H1 (cell line): ENCODE data around the gene NAGA. TPM values are rescaled to one million over a fixed set of nuclear protein-coding genes. Genes with fewer than 3 reads are reported as not detected.

Source experiments
- CTCF ChIA-PET: fragments of 300-600 bp; sonication (Branson Sonifier 250); formaldehyde crosslinking; loops from one replicate; lab custom pipeline; 2021; ENCODE audit not compliant: partially characterized antibody; lab: Charles Lee
- POLR2A ChIA-PET: fragments of 300-600 bp; sonication (Branson Sonifier 250); formaldehyde crosslinking; loops from one replicate; lab custom pipeline; 2021; ENCODE audit warnings: inconsistent platforms; ENCODE audit not compliant: partially characterized antibody; lab: Charles Lee
- DNase-seq, 2 experiments: peaks; one replicate each; pipeline versions ENCODE4 v3.0.0 to v3.0.0-alpha.2; 2010 to 2022; ENCODE audit warnings: low spot score in 2 of 2, low read depth in 1 of 2, mixed read lengths in 1 of 2
- FAIRE-seq: peaks from 2 replicates; lab custom pipeline; 2011; peaks lifted over from hg19 to GRCh38; lab: Jason Lieb, UNC
- H2AFZ ChIP-seq: 2 replicates; pipeline ENCODE4 v1.8.1; 2012; ENCODE audit warnings: low read length, inconsistent platforms
- H2AK5ac ChIP-seq: 2 replicates; pipeline ENCODE4 v1.6.1; 2013; ENCODE audit warnings: low read depth, low read length
- H2BK120ac ChIP-seq: replicated peaks from 2 replicates; pipeline ENCODE3; 2013; ENCODE audit warnings: low read depth, low read length, inconsistent platforms
- H2BK12ac ChIP-seq: 2 replicates; pipeline ENCODE4 v1.6.1; 2013; ENCODE audit warnings: low read depth, low read length
- H2BK15ac ChIP-seq: 2 replicates; pipeline ENCODE4 v1.6.1; 2013; ENCODE audit warnings: low read length
- H2BK20ac ChIP-seq: 2 replicates; pipeline ENCODE4 v1.6.1; 2013; ENCODE audit warnings: low read length
- H2BK5ac ChIP-seq: 2 replicates; pipeline ENCODE4 v1.6.1; 2013; ENCODE audit warnings: low read depth, low read length
- H3K14ac ChIP-seq: 2 replicates; pipeline ENCODE4 v1.6.1; 2013; ENCODE audit warnings: inconsistent platforms; ENCODE audit not compliant: insufficient read length
- H3K18ac ChIP-seq: 2 replicates; pipeline ENCODE4 v1.6.1; 2013; ENCODE audit warnings: low read length; ENCODE audit errors: extremely low read depth
- H3K23ac ChIP-seq: 2 replicates; pipeline ENCODE4 v1.6.1; 2013; ENCODE audit warnings: inconsistent platforms; ENCODE audit not compliant: insufficient read length
- H3K23me2 ChIP-seq: 2 replicates; pipeline ENCODE4 v1.6.1; 2013; ENCODE audit warnings: low read depth, low read length
- H3K27ac ChIP-seq: 2 replicates; pipeline ENCODE4 v1.6.1; 2011; ENCODE audit warnings: low read depth, low read length, inconsistent platforms
- H3K27me3 ChIP-seq, 4 experiments: replicated peaks in 1 of 4; 1 replicate in 1 of 4; 2 replicates in 3 of 4; pipeline versions ENCODE4 v1.6.1 to v1.8.1; 2011 to 2013; ENCODE audit warnings: low read length in 3 of 4, mild to moderate bottlenecking in 3 of 4, inconsistent platforms in 2 of 4, mixed read lengths in 2 of 4, moderate library complexity in 1 of 4; ENCODE audit not compliant: control insufficient read depth in 3 of 4, insufficient read depth in 3 of 4; ENCODE audit errors: extremely low read depth in 1 of 4
- H3K36me3 ChIP-seq, 4 experiments: 2 replicates each; pipeline versions ENCODE4 v1.6.1 to v1.8.1; 2011 to 2013; ENCODE audit warnings: mild to moderate bottlenecking in 4 of 4, low read length in 3 of 4, moderate library complexity in 2 of 4, control low read depth in 1 of 4, inconsistent platforms in 1 of 4; ENCODE audit not compliant: insufficient read depth in 4 of 4, control insufficient read depth in 2 of 4
- H3K4ac ChIP-seq: replicated peaks from 2 replicates; pipeline ENCODE3; 2013; ENCODE audit warnings: low read length, low read depth, mixed read lengths, inconsistent platforms; ENCODE audit not compliant: insufficient read length
- H3K4me1 ChIP-seq, 4 experiments: replicated peaks in 1 of 4; 1 replicate in 1 of 4; 2 replicates in 3 of 4; pipeline versions ENCODE4 v1.6.1 to v1.8.1; 2011 to 2013; ENCODE audit warnings: low read length in 3 of 4, inconsistent platforms in 2 of 4, mixed read lengths in 1 of 4; ENCODE audit not compliant: insufficient read depth in 4 of 4, control insufficient read depth in 3 of 4
- H3K4me2 ChIP-seq, 2 experiments: 2 replicates each; pipeline versions ENCODE4 v1.6.1 to v1.8.1; 2011 to 2013; ENCODE audit warnings: low read depth in 2 of 2, low read length in 2 of 2, control low read depth in 1 of 2, inconsistent platforms in 1 of 2, mild to moderate bottlenecking in 1 of 2; ENCODE audit not compliant: insufficient read depth in 1 of 2
- H3K4me3 ChIP-seq, 4 experiments: fragments of 200-600, 300-600 bp in 1 of 4; sonication (generic), shearing (Covaris generic), sonication (Bioruptor Twin) in 1 of 4; 2 replicates each; pipeline versions ENCODE4 v1.5.1 to v1.8.1; 2011 to 2016; ENCODE audit warnings: low read length in 4 of 4, low read depth in 3 of 4, control low read depth in 2 of 4, inconsistent platforms in 2 of 4, mild to moderate bottlenecking in 2 of 4, mixed read lengths in 1 of 4, moderate library complexity in 1 of 4; ENCODE audit not compliant: insufficient read depth in 2 of 4; ENCODE audit errors: extremely low read depth in 1 of 4
- H3K56ac ChIP-seq: replicated peaks from 2 replicates; pipeline ENCODE3; 2013; ENCODE audit warnings: low read depth, mild to moderate bottlenecking, mixed read lengths, low read length, inconsistent platforms; ENCODE audit not compliant: insufficient read length
- H3K79me1 ChIP-seq: 2 replicates; pipeline ENCODE4 v1.6.1; 2013; ENCODE audit warnings: low read depth, low read length, control low read depth
- H3K79me2 ChIP-seq, 2 experiments: 2 replicates each; pipeline versions ENCODE4 v1.6.1 to v1.8.1; 2012 to 2013; ENCODE audit warnings: low read length in 2 of 2, mild to moderate bottlenecking in 2 of 2, inconsistent platforms in 1 of 2; ENCODE audit not compliant: insufficient read depth in 2 of 2, control insufficient read depth in 1 of 2
- H3K9ac ChIP-seq, 4 experiments: replicated peaks in 1 of 4; 1 replicate in 1 of 4; 2 replicates in 3 of 4; pipeline versions ENCODE4 v1.6.1 to v1.8.1; 2011 to 2013; ENCODE audit warnings: low read depth in 3 of 4, low read length in 3 of 4, control low read depth in 2 of 4, mild to moderate bottlenecking in 2 of 4, moderate library complexity in 2 of 4, inconsistent platforms in 1 of 4; ENCODE audit errors: extremely low read depth in 1 of 4
- H3K9me3 ChIP-seq, 2 experiments: 2 replicates each; pipeline versions ENCODE4 v1.6.1 to v1.8.1; 2012 to 2013; ENCODE audit warnings: mild to moderate bottlenecking in 2 of 2, moderate library complexity in 2 of 2, control low read depth in 1 of 2, inconsistent platforms in 1 of 2, low read depth in 1 of 2, low read length in 1 of 2, mixed read lengths in 1 of 2; ENCODE audit not compliant: insufficient read depth in 2 of 2
- H4K20me1 ChIP-seq, 2 experiments: replicated peaks in 1 of 2; 2 replicates each; pipeline versions ENCODE3 to v1.8.1; 2011 to 2013; ENCODE audit warnings: inconsistent platforms in 2 of 2, low read length in 2 of 2, mild to moderate bottlenecking in 1 of 2; ENCODE audit not compliant: insufficient read depth in 2 of 2, control insufficient read depth in 1 of 2
- H4K5ac ChIP-seq: 2 replicates; pipeline ENCODE4 v1.6.1; 2013; ENCODE audit warnings: low read length, low read depth, mixed read lengths, inconsistent platforms; ENCODE audit not compliant: insufficient read length
- H4K8ac ChIP-seq: 2 replicates; pipeline ENCODE4 v1.8.0; 2013; ENCODE audit warnings: mild to moderate bottlenecking, moderate library complexity, low read length, inconsistent platforms; ENCODE audit not compliant: insufficient read depth; ENCODE audit errors: extremely low read depth
- H4K91ac ChIP-seq: replicated peaks from 2 replicates; pipeline ENCODE3; 2013; ENCODE audit warnings: low read length, mixed read lengths, inconsistent platforms; ENCODE audit not compliant: insufficient read length
- CHD2 ChIP-seq: IDR thresholded peaks from 2 replicates; pipeline ENCODE4 v1.6.1; 2012; ENCODE audit warnings: low read length, improper control_type of control experiment
- CREB1 ChIP-seq: IDR thresholded peaks from 2 replicates; pipeline ENCODE4 v1.6.1; 2012; ENCODE audit warnings: inconsistent platforms
- EGR1 ChIP-seq: IDR thresholded peaks from 2 replicates; pipeline ENCODE4 v1.6.1; 2011; ENCODE audit warnings: low read depth, low read length, borderline replicate concordance
- JUND ChIP-seq: IDR thresholded peaks from 2 replicates; pipeline ENCODE4 v1.6.1; 2011; ENCODE audit warnings: mild to moderate bottlenecking, improper control_type of control experiment, low read length
- KDM4A ChIP-seq: IDR thresholded peaks from one replicate; pipeline ENCODE4 v1.7.1; 2012; ENCODE audit warnings: low read depth, mild to moderate bottlenecking, moderate library complexity, low read length, inconsistent platforms; ENCODE audit not compliant: severe bottlenecking
- NRF1 ChIP-seq: IDR thresholded peaks from 2 replicates; pipeline ENCODE4 v1.6.1; 2011; ENCODE audit warnings: mild to moderate bottlenecking, low read depth, low read length, improper control_type of control experiment
- RBBP5 ChIP-seq: IDR thresholded peaks from 2 replicates; pipeline ENCODE4 v1.7.1; 2012; ENCODE audit warnings: low read depth, mild to moderate bottlenecking, inconsistent platforms, low read length, moderate library complexity, borderline replicate concordance
- RXRA ChIP-seq: IDR thresholded peaks from 2 replicates; pipeline ENCODE4 v1.6.1; 2011; ENCODE audit warnings: low read depth, mild to moderate bottlenecking, low read length, moderate library complexity; ENCODE audit not compliant: insufficient read depth
- TAF1 ChIP-seq: IDR thresholded peaks from 2 replicates; pipeline ENCODE4 v1.6.1; 2011; ENCODE audit warnings: mild to moderate bottlenecking, low read depth, low read length
- ZNF274 ChIP-seq: IDR thresholded peaks from 2 replicates; pipeline ENCODE4 v1.7.0; 2012; ENCODE audit warnings: low read length, borderline replicate concordance; ENCODE audit errors: extremely low read depth
- WGBS, 2 experiments: shearing (Covaris generic) in 1 of 2; methylation state at CpG; one replicate each; pipeline versions ENCODE4 v1.1.6 to v1.1.7; 2013 to 2015; ENCODE audit warnings: low lambda C conversion rate in 2 of 2, mixed read lengths in 2 of 2, inconsistent platforms in 1 of 2, low coverage in 1 of 2, missing lambda C conversion rate in 1 of 2; ENCODE audit not compliant: insufficient replicate concordance in 2 of 2, insufficient coverage in 1 of 2, insufficient read length in 1 of 2; ENCODE audit errors: extremely low coverage in 1 of 2, missing lambda C conversion rate in 1 of 2; 5-methylcytosine and 5-hydroxymethylcytosine counted together
- polyA plus RNA-seq, 7 experiments: library from polyadenylated mRNA; depleted of rRNA in 3 of 7; stranded (reverse) in 5 of 7; unstranded in 2 of 7; fragments of >200 nt in 5 of 7; fragments of 200-250 nt in 2 of 7; gene quantifications; 1 replicate in 5 of 7; 2 replicates in 1 of 7; 4 replicates in 1 of 7; pipeline versions ENCODE4 v1.2.1 to v1.2.3, GENCODE V29; 2011 to 2013; ENCODE audit warnings: missing spikeins in 2 of 7, mixed read lengths in 2 of 7
- total RNA-seq: library from RNA; stranded (reverse); fragmentation: NEBNext Ultra II Directional; extraction: Animal tissue kit (Norgen Biotek cat#: 25700); gene quantifications from 2 replicates; pipeline ENCODE4 v1.2.1, GENCODE V29; 2021
- TF ChIP-seq, protein P1 (sequence below): IDR thresholded peaks from 2 replicates; pipeline ENCODE4 v1.6.1; 2011; ENCODE audit warnings: low read length, improper control_type of control experiment
- TF ChIP-seq, protein P2 (sequence below): IDR thresholded peaks from 2 replicates; pipeline ENCODE4 v1.6.1; 2012; ENCODE audit warnings: inconsistent platforms

The NAGA gene
- total and polyA plus RNA-seq, 2 of the 8 experiments (the other 6 are each of a cell fraction or from before 2014, with no cell fraction given): 14.8 to 30.7 TPM

DNA sequence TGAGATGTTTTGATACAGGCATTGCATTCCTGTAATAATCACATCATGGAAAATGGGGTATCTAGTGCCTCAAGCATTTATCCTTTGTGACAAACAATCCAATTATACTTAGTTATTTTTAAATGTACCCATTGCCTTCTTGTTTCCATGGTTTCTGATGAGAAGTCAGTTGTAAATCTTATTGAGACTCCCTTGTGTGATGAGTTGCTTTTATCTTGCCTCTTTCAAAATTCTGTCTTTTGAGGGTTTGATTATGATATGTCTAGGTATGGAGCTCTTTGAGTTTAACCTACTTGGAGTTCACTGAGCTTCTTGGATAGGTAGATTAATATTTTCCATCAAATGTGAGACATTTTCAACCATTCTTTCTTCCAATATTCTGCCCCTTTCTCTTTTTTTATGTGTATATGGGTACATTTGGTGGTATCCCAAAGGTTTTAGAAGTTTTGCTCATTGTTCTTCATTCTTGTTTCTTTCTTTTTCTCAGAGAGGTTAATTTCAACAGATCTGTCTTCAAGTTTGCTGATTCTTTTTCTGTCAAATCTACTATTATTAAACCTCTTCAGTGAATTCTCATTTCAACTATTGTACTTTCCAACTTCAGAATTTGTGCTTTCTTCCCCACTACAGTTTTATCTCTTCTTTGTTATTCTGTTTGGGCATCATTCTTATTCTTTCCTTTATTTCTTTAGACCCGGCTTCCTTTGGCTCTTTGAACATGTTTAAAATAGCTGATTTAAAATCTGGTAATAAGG, 13.7 kb downstream of the NAGA start:
- no peak overlapping the region for H2BK5ac ChIP-seq
- no peak overlapping the region for H3K18ac ChIP-seq
- H3K9ac ChIP-seq: no peak overlapping the region
- H3K27ac ChIP-seq: no peak overlapping the region
- H2BK12ac ChIP-seq: no peak overlapping the region
- H3K23me2 ChIP-seq: no peaks in the 10 kb centered on the region
- 95% methylated on average over 1 of the region's 1 CpG; no CpG with 5 or more reads in 1 of the 2 experiments for WGBS, 2 experiments
- H3K36me3 ChIP-seq: peaks cover 0 to 10% (median 6%) of the 10 kb centered on the region in 4 experiments; a peak in 4 of 8 replicates
- no peaks in the 10 kb centered on the region for H3K27me3 ChIP-seq
- no peaks in the 10 kb centered on the region for H3K79me2 ChIP-seq
- H4K8ac ChIP-seq: no peak overlapping the region
- H3K79me1 ChIP-seq: no peaks in the 10 kb centered on the region
- no peak overlapping the region for H4K91ac ChIP-seq
- no peak overlapping the region for H3K4me2 ChIP-seq
- H3K4me3 ChIP-seq: no peak overlapping the region
- ChIA-PET CTCF (no interaction called here), POLR2A (interaction anchor here (1.1 to 1.9 kb wide), 2 partner anchors 10 to 89 kb away, joined by 4 to 5 read pairs; no protein-coding TSS in a partner anchor)
- no peak overlapping the region for H2AK5ac ChIP-seq
- no peak overlapping the region for H4K5ac ChIP-seq
- H3K23ac ChIP-seq: no peak overlapping the region
- H4K20me1 ChIP-seq: no peaks in the 10 kb centered on the region
- H2BK120ac ChIP-seq: no peak overlapping the region
- no peak overlapping the region for H3K4ac ChIP-seq
- H2BK15ac ChIP-seq: no peak overlapping the region
- H2AFZ ChIP-seq: no peak overlapping the region
- H3K56ac ChIP-seq: no peak overlapping the region
- FAIRE-seq: no peak
- peaks cover 7 to 8% of the 10 kb centered on the region in 2 experiments; a peak in 2 of 4 replicates for H3K9me3 ChIP-seq
- no peak for DNase-seq
- H3K4me1 ChIP-seq: no peaks in the 10 kb centered on the region
- H2BK20ac ChIP-seq: no peak overlapping the region
- no peak overlapping the region for H3K14ac ChIP-seq
- no peak for TF ChIP-seq RXRA
- TF ChIP-seq KDM4A: no peak
- TF ChIP-seq, protein P1, sequence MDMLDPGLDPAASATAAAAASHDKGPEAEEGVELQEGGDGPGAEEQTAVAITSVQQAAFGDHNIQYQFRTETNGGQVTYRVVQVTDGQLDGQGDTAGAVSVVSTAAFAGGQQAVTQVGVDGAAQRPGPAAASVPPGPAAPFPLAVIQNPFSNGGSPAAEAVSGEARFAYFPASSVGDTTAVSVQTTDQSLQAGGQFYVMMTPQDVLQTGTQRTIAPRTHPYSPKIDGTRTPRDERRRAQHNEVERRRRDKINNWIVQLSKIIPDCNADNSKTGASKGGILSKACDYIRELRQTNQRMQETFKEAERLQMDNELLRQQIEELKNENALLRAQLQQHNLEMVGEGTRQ: no peak
- TF ChIP-seq CREB1: no peak
- no peak for TF ChIP-seq JUND
- TF ChIP-seq NRF1: no peak
- TF ChIP-seq, protein P2, sequence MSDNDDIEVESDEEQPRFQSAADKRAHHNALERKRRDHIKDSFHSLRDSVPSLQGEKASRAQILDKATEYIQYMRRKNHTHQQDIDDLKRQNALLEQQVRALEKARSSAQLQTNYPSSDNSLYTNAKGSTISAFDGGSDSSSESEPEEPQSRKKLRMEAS: no peak
- no peak for TF ChIP-seq ZNF274
- no peak for TF ChIP-seq RBBP5
- TF ChIP-seq CHD2: no peak
- no peak for TF ChIP-seq TAF1
- TF ChIP-seq EGR1: no peak
